Fibroblast of skin of left biceps (primary cell): ENCODE results near the gene CABP4.

Experiments
- DNase-seq, 2 experiments: peaks; one replicate each; pipeline ENCODE4 v3.0.0-alpha.2; 2013; ENCODE audit warnings: low read depth in 2 of 2

Gene CABP4

DNA sequence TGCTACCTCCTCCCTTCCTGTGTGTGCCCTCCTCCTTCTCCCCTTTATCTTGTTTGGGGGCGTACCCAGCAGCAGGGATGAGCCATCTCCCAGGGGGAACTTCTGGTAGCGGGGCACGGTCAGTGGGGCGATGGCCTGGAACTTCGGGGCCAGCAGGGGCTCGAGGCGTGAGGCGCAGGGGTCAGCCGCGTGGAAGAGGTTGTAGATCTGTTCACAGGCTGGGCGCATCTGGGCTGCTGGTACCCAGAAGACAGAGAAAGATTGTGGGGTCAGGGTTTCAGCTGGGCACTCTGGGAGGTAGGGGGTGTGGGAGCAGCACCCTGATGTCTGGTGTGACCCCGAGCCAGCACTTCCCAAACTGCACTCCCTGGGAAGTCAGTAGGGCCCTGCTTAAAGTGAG, 41.0 kb downstream of the CABP4 start:
- no peak for DNase-seq

DNA sequence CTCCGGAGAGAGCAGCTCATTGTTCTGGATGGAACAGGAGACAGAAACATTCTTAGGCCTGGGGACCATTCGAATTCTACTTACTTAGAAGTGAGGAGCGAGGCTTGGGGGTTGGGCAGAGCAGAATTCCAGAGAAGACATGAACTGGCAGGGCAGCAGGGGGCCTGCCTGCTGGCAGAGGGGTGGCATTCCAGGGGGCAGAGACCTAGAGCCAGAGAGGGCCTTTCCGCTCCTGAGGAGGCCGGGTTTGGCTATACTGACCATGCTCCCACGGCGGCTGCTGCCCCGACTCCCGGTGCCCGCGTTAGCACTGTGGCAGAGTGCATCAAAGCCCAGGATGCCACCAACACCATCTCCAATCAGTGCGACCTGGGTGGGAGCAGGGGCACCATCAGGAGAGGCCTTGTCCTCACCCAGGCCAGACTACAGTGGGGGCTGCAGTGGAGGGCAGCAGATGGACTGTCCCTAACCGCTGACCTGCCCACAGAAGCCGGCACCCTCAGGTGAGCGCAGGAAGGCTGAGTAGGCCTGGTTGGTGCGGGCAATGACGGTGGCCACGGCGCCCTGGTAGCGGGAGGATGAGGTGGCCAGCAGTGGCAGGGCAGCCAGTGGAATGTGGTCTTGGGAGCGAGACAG, 42.6 kb downstream of the CABP4 start:
- no peak for DNase-seq

DNA sequence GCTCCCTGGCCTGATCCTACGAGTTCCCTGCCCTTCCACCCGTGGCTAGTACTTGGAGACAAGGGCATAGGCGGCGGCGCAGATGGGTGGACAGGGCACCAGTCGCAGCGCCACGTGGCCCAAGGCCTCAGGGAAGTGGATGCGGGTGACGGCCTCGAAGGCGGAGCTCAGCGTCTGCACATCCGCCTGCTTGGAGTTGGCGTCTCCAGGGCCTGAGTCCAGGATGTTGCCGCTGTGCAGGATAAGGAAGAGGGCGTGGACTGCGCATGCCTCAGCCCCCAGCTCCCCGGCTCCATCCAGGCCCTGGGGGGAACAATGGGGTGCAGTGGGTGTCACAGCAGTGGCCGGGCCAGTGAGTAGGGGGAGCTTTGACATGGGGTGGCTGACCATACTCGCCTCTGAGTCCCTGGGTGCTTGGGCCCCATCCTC, 43.4 kb downstream of the CABP4 start:
- no peak for DNase-seq

DNA sequence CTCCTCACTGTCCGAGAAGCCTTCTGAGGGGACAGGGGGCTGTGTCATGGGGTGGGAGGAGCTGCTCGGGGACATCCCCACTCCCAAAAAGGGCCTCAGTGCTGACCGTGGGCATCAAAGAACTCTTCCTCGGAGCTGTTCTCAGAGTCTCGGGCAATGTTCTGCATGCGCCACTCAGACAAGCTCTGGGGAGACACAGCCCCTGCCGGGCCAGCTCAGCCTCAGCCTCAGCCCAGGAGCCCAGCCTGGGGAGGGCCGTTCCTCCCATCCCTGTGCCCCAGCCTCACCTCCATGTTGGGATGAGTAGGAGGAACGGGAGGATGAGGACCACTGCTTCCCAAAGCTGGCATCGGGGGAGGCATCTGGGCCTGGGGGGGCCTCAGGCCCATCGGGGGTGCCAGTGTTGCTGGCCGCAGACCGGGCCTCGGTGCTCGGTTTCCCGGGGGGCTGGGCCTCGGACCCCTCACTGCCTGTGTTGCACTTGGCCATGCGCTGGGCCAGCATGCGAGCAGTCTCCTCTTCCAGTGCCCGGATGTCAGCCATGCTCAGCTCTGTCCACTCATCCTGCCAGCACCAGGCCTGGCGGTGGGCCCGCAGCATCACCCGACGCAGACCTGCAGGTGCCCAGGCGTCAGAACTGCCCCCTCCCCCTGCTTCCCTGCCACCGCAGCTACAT, 44.8 kb downstream of the CABP4 start:
- no peak for DNase-seq

GRCh38 chr11:67500484-67500821, 45.3 kb downstream of the CABP4 start:
- DNase-seq: no peak

DNA sequence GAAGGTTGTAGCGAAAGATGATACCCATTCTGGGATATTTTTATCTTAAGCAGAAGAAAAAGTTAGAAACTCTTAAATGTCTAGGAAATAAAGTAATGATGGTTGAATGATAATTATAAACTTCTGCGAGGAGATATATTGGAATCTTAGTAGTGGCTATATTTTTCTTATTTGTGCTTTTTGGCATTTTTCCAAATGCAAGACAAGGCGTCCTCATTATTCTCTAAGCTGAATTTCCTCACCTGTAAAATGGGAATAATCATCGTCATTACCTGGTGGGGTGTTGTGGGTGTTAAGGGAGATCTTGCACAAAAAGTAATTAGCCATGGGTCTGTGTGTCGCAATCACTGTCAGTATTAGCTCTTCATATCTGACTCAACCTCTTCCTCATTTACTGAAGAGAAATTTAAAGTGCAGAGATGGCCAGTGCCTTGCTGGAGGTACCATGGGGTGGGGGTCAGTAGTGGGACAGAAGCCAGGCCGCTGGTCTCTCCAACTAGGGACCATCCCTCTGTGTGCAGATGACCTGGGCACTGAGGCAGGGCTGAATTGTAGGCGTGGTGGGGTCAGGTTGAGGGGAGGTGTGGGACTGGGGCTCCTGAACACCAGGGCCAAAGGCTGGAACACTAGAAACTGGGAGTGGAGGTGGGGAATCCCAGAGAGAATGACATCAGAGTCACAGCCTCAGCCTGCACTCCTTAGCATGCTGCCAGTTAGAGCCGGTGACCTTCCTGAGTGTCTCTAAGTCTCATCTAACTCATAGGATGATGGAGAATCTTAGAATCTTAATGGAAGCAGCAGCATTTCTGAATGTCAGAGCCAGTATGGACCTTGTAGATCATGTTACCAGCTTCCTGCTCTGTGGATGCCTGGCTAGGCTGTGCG, 45.9 kb downstream of the CABP4 start:
- DNase-seq: no peak

DNA sequence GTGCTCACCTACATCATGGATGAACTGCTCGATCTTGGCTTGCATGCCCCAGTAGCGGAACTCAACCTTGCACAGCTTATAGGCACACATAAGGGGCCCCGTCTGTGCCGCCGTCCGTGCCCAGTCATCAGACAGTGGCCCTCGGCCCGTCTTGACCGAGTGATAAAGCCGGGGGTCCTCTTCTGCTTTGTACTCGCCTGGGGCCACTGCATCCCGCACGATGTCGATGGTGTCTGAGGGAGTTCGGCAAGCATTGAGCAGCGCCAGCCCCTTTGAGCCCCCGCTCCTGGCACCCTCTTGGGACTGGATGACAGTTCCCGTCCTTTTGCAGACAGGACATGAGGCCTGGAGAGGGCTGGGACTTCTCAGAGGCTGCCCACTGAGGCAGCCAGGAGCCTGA, 46.7 kb downstream of the CABP4 start:
- DNase-seq: no peak

- no peak for DNase-seq
Observed at GRCh38 chr11:67502328-67502979, 47.3 kb downstream of the CABP4 start.

DNA sequence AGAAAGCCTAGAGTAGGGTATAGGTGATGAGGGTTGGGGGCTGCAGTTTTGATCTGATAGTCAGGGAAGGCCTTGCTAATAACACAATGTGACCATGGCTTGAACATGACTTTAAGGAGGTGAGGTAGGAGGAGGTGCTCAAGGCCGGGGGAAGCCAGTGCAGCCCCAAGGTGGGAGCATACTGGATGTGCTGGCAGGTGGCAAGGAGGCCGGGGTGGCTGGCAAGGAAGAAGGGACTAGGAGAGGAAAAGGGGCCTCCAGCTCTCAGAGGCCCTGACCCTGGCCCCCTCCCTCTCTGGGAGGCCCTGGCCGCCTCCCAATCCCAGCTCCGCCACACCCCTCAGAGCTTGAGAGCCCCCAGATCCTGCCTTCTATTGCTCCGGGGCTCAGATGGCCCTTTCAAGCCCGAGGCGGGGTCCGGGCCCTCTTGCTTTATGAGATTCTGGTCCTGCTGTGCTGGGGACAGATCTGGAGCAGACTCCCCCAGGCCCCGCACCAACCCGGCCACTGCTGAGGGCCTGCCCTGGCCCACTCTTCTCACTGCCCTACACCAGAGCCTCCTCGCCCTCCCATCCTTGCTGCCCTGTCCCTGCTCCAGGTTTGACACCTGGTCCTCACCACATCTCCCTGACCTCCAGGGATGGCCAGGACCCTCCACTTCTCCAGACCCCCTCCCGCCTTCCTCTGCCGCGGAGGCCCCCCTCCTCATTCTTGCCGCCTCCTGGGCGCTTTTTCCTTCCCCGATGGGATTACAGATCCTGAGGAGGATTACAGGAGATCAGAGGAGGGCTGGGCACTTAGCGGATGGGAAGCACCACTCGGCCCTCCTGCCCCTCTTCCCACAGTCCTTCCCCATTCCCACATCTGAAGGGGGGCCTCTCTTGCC, 48.2 kb downstream of the CABP4 start:
- no peak for DNase-seq

DNA sequence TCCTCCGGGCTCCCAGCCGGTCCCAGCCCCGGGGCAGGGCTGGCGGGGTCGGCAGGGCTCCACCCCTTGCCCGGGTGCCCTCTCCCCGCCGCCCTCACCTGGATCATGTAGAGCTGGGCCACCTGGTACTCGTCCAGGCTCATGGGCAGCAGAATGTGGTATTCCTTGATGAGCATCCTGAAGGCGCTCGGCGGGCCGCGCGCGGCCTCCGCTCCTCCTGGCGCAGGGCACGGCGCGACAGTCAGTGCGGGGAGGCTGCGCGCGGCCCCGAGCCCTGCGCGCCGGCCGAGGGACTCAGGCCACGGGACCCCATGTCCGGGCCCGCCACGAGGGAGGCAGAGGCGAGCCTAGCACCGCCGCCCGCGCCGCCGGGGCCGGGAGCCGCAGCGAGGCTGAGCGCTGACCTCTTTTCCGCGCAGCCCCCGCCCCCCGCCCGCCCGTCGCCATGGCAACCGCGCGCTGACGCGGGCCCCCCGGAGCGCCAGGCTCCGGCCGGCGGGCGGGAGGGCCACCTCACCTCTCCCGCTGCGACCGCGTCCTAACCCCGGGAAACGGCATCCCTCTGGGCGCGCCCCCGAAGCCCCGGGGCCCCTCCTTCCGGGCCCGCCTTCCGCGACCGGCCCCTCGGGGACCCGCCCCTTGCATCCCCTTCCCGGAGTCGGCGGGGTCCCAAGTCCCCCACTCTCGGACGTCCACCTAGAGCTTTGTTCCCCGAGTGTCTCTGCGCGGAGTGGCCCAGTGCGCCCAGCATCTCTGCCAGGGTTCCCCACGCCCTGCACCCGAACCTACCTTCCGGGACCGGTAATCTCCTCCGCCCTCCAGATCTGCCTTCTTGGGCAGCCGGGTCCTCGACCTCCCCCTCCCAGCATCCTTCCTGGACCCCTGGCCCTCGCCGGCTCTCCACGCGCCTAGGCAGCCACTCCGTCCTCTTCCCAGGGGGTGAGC, 49.1 kb downstream of the CABP4 start:
- no peak for DNase-seq

DNA sequence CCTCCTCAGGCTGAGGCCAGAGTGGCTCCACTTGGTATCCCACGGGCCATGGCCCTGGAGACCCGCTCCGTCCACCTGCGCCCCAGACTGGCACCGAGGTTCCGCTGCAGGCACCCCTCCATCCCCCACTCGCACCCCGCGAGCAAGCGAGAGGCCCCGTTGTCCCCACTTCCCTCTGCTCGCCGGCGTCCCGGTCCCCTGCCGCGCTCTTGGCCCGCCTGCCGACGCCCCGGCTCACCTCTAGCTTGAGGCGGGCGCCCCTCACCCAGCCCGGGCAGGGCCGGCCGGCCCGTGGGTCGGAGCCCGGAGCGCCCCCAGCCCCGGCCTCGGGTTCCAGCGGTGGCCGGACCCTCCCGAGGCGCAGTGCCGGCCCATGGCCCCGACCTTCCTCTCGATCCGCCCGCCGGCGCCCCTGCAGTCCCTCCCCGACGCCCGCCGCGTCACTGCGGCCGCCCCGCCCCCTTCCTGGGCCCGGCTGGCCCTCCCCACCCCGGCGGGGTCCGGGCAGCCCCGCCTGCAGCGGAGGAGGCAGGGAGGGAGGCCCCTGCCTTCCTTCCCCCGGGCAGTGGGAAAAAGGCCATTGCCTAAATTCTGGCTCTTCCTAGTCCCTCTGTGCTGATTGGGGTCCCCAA, 49.9 kb downstream of the CABP4 start, which contains the start of gene PITPNM1:
TSS of gene PITPNM1 (minus strand) at position 414 of the 632 bp plus-strand sequence. CDS start 1,183 bp downstream, outside the sequence.
- no peak for DNase-seq

DNA sequence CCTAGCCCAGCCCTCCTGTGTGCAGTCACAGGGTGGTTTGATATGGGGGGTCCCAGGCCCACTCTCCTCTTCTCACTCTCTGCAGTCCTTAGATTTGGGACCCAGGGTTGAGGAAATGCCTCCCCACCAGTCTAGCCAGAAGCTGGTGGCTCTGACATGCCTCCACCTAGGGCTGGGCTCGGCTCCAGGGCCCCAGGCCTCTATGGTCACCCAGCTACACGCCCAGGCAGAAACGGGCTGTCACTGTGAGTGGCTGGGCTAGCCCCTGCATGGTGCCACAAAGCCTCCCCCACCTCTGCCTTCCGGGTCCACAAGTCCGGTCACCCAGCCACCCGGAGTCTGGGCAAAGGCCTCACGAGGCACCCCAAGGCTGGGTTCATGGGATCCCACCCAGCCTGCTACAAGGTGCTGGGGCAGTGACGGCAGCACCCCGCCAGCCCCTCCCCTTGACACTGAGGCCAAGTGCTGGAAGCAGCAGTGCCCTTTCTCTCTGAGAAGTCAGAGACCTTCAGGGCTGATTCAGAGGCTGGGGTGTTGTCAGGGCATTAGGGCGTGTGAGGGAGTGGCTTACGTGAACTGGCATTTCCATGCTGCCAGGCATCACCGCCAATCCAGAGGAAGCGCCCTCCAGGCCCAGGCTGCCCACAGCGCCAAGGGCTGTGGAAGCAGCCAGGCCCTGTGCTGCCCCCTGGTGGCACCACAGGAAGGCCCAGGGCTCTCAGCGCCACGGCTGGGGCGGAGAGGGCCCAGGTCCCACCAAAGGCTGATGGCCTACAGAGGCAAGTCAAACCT, 50.6 kb downstream of the CABP4 start:
- peak; percentile 28 to 34 for DNase-seq

GRCh38 chr11:67506426-67507051, 51.4 kb downstream of the CABP4 start:
- DNase-seq: no peak

DNA sequence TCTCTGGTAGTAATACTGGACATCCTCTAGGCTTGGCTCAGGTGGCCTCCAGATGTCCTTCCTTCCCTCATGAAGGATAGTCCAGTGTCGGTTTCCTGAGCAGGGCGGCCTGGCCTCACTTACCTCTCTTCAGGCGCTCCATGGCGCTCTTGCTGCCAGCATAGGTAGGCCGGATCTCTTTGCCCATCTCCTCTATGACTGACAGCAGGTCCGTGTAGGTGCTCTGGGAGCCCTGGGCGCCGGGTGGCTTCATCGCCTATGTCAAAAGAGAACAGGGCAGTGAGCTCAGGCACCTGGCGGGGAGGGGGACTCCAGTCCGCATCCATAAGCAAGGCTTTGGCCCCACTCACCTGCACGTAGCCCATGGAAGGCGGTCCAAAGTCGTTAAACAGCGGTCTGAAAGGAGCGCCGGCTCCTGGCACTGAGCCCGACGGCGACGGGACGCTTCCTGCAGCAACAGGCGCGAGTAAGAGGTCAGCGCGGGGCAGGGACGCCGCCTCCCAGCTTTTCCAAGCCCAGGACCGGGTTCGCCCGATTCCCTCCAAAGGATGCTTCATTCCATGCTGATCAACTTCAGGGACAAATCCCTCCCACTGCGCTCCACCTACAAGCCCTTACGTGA, 52.2 kb downstream of the CABP4 start:
- peak; percentile 15 to 18 for DNase-seq

- peak; percentile 99 for DNase-seq
Observed at GRCh38 chr11:67507864-67508485, 52.8 kb downstream of the CABP4 start, which contains the start of gene CDK2AP2. Gene CDK2AP2 (minus strand): TSS chr11:67508162. CDS start chr11:67508082, 80 bp downstream.

DNA sequence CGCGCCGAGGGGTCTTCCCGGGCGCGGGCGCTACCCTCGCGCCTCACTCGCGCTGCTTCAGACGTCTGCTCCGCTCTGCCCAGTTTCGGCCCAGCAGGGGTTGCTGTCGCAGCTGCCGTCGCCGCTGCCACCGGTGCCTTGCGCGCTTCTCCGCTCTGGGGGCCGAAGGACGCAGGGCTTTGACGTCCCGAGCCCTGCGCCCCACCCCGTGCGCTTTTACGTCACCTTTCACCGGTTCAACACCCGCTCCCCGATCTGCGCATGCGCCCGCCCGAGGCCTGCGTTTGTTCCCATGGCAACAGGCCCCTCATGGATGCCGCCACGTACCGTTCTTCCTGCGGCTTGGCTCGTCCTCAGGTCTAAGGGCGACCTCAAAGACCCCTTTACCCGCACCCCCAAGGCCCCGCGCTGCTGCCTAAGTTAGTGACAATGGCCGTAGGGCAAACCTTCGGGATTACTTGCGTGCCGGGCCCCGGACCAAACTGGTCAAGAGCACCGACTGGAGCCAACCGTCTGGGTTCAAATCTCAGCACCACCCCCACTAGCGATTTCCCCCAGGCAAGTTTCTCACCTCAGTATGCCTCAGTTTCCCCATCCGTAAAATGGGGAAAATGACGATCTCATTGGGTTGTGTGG, 53.5 kb downstream of the CABP4 start:
- DNase-seq: peak; percentile 88 to 90

DNA sequence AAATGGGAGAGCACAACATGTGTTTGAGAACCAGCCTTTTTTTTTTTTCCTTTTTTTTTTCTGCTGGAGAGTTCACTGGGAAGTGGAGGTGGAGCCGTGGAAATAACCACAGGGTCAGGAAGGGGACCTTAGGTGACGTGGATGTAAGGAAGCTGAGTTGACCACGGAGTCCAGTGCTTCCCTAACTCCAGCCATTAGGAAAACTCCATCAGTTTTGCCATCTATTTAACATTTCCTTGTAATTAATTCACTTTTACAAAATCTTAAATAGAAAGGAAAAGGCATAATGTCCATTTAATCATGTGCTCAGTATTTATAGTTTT, 54.8 kb downstream of the CABP4 start:
- DNase-seq: no peak
